ENCODE data around the gene HCFC1. TPM values are rescaled to one million over a fixed set of nuclear protein-coding genes. Genes with fewer than 3 reads are reported as not detected.
A peak's percentile ranks its signal among the peaks of the same experiment; 100 is the strongest.

Gene HCFC1
- total and polyA plus RNA-seq, 9 of the 15 experiments (the other 6 are each of a cell fraction or from before 2014, with no cell fraction given) = 2.8 to 133 (median 17.1) TPM

DNA sequence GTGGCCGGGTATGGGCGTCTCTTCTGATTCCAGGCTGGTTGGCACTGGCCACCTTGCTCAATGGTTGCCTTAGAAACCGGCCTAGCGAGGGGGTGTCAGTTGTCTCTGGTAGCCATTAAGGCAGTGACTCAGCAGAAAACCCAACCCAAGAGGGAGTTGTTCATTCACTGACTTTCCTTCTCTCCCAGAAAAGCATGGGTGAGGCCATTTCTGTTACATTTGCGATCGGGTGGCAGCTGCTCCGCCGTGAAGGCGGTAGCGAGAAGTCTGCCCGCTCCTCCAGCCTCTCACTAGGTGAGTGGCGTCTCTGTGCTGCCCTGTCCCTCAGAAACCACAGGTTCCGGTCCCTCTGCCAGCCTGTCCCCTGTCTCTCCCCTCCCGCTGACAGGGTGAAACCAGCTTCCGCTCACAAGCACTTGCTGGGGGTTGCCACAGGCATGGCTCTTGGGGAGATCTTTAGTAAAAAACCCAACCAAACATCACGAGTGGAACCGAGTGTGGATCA is 30.6 kb upstream of the HCFC1 start (continued):
- TF ChIP-seq, protein P1, sequence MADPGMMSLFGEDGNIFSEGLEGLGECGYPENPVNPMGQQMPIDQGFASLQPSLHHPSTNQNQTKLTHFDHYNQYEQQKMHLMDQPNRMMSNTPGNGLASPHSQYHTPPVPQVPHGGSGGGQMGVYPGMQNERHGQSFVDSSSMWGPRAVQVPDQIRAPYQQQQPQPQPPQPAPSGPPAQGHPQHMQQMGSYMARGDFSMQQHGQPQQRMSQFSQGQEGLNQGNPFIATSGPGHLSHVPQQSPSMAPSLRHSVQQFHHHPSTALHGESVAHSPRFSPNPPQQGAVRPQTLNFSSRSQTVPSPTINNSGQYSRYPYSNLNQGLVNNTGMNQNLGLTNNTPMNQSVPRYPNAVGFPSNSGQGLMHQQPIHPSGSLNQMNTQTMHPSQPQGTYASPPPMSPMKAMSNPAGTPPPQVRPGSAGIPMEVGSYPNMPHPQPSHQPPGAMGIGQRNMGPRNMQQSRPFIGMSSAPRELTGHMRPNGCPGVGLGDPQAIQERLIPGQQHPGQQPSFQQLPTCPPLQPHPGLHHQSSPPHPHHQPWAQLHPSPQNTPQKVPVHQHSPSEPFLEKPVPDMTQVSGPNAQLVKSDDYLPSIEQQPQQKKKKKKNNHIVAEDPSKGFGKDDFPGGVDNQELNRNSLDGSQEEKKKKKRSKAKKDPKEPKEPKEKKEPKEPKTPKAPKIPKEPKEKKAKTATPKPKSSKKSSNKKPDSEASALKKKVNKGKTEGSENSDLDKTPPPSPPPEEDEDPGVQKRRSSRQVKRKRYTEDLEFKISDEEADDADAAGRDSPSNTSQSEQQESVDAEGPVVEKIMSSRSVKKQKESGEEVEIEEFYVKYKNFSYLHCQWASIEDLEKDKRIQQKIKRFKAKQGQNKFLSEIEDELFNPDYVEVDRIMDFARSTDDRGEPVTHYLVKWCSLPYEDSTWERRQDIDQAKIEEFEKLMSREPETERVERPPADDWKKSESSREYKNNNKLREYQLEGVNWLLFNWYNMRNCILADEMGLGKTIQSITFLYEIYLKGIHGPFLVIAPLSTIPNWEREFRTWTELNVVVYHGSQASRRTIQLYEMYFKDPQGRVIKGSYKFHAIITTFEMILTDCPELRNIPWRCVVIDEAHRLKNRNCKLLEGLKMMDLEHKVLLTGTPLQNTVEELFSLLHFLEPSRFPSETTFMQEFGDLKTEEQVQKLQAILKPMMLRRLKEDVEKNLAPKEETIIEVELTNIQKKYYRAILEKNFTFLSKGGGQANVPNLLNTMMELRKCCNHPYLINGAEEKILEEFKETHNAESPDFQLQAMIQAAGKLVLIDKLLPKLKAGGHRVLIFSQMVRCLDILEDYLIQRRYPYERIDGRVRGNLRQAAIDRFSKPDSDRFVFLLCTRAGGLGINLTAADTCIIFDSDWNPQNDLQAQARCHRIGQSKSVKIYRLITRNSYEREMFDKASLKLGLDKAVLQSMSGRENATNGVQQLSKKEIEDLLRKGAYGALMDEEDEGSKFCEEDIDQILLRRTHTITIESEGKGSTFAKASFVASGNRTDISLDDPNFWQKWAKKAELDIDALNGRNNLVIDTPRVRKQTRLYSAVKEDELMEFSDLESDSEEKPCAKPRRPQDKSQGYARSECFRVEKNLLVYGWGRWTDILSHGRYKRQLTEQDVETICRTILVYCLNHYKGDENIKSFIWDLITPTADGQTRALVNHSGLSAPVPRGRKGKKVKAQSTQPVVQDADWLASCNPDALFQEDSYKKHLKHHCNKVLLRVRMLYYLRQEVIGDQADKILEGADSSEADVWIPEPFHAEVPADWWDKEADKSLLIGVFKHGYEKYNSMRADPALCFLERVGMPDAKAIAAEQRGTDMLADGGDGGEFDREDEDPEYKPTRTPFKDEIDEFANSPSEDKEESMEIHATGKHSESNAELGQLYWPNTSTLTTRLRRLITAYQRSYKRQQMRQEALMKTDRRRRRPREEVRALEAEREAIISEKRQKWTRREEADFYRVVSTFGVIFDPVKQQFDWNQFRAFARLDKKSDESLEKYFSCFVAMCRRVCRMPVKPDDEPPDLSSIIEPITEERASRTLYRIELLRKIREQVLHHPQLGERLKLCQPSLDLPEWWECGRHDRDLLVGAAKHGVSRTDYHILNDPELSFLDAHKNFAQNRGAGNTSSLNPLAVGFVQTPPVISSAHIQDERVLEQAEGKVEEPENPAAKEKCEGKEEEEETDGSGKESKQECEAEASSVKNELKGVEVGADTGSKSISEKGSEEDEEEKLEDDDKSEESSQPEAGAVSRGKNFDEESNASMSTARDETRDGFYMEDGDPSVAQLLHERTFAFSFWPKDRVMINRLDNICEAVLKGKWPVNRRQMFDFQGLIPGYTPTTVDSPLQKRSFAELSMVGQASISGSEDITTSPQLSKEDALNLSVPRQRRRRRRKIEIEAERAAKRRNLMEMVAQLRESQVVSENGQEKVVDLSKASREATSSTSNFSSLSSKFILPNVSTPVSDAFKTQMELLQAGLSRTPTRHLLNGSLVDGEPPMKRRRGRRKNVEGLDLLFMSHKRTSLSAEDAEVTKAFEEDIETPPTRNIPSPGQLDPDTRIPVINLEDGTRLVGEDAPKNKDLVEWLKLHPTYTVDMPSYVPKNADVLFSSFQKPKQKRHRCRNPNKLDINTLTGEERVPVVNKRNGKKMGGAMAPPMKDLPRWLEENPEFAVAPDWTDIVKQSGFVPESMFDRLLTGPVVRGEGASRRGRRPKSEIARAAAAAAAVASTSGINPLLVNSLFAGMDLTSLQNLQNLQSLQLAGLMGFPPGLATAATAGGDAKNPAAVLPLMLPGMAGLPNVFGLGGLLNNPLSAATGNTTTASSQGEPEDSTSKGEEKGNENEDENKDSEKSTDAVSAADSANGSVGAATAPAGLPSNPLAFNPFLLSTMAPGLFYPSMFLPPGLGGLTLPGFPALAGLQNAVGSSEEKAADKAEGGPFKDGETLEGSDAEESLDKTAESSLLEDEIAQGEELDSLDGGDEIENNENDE (IDR thresholded peaks at IDR 0.05; ENCODE audit: low read depth, low read length) = no peak
- TF ChIP-seq CSDE1 (IDR thresholded peaks at IDR 0.05) (no peak), KDM4B (IDR thresholded peaks at IDR 0.05; ENCODE audit: borderline replicate concordance in 2 of 2, low read depth in 1 of 2) (no peak), HDGF (IDR thresholded peaks at IDR 0.05) (no peak), SETDB1 (IDR thresholded peaks at IDR 0.05; ENCODE audit: low read length) (no peak), SMAD2 (IDR thresholded peaks at IDR 0.05; ENCODE audit: low read depth, low read length) (no peak), CCAR2 (IDR thresholded peaks at IDR 0.05; ENCODE audit: low read depth, low read length) (no peak), KDM5B (IDR thresholded peaks at IDR 0.05; ENCODE audit: insufficient replicate concordance, low read depth, low read length) (no peak), SIX5 (IDR thresholded peaks at IDR 0.05; ENCODE audit: borderline replicate concordance in 1 of 2, insufficient read depth in 1 of 2, low read depth in 1 of 2, low read length in 2 of 2) (no peak), SRSF3 (IDR thresholded peaks at IDR 0.05; ENCODE audit: insufficient read depth, low read length) (no peak), KLF1 (tag; IDR thresholded peaks at IDR 0.05) (peak; percentile 76), CCNT2 (IDR thresholded peaks at IDR 0.05; ENCODE audit: borderline replicate concordance, extremely low read depth, insufficient read length, low read depth, low read length) (no peak)
- TF ChIP-seq, protein P2, sequence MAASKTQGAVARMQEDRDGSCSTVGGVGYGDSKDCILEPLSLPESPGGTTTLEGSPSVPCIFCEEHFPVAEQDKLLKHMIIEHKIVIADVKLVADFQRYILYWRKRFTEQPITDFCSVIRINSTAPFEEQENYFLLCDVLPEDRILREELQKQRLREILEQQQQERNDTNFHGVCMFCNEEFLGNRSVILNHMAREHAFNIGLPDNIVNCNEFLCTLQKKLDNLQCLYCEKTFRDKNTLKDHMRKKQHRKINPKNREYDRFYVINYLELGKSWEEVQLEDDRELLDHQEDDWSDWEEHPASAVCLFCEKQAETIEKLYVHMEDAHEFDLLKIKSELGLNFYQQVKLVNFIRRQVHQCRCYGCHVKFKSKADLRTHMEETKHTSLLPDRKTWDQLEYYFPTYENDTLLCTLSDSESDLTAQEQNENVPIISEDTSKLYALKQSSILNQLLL (CRISPR knock-in tag; IDR thresholded peaks at IDR 0.05; ENCODE audit: borderline replicate concordance) = no peak
- TF ChIP-seq, protein P3, sequence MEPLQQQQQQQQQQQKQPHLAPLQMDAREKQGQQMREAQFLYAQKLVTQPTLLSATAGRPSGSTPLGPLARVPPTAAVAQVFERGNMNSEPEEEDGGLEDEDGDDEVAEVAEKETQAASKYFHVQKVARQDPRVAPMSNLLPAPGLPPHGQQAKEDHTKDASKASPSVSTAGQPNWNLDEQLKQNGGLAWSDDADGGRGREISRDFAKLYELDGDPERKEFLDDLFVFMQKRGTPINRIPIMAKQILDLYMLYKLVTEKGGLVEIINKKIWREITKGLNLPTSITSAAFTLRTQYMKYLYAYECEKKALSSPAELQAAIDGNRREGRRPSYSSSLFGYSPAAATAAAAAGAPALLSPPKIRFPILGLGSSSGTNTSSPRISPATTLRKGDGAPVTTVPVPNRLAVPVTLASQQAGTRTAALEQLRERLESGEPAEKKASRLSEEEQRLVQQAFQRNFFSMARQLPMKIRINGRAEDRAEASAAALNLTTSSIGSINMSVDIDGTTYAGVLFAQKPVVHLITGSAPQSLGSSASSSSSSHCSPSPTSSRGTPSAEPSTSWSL (CRISPR knock-in tag; IDR thresholded peaks at IDR 0.05; ENCODE audit: borderline replicate concordance) = peak; percentile 82; the same call in 1 of the 2 replicates
